Natural killer cell treated with Interleukin-12 subunit alpha and Interleukin-12 subunit beta and Interleukin-15 and Interleukin-18, amount 100 ng/mL, for 72 hours (primary cell): Measurements from ENCODE around the gene CFAP77. TPM values are rescaled to one million over a fixed set of nuclear protein-coding genes. Genes with fewer than 3 reads are reported as not detected.
"Not testable (repeated sequence)": the region's sequence is repeated elsewhere in the genome, so short reads cannot be mapped to it uniquely, and the experiment has no call there.

Source experiments
- ATAC-seq, 2 donors: fragments of 150-1000 bp; cut with Tn5 transposase in 1 of 2; sonication (Bioruptor Pico), chemical (Tn5 transposase) in 1 of 2; 2 replicates each; pipeline ENCODE4 v1.10.0; 2021
- DNase-seq: peaks from one replicate; pipeline ENCODE4 v3.0.0; 2022; ENCODE audit warnings: low spot score
- H3K27ac Mint-ChIP-seq, 2 donors: 1 replicate in 1 of 2; 2 replicates in 1 of 2; pipeline ENCODE4 v1.8.0; 2022; ENCODE audit warnings: mixed read lengths in 2 of 2, mild to moderate bottlenecking in 1 of 2, moderate library complexity in 1 of 2
- H3K27me3 Mint-ChIP-seq, 2 donors: 1 replicate in 1 of 2; 2 replicates in 1 of 2; pipeline ENCODE4 v1.8.0; 2022; ENCODE audit warnings: mixed read lengths in 2 of 2
- H3K36me3 Mint-ChIP-seq: one replicate; pipeline ENCODE4 v1.8.0; 2022; ENCODE audit warnings: mixed read lengths
- H3K4me1 Mint-ChIP-seq, 2 donors: 1 replicate in 1 of 2; 2 replicates in 1 of 2; pipeline ENCODE4 v1.8.0; 2022; ENCODE audit warnings: low read depth in 2 of 2, mixed read lengths in 2 of 2, mild to moderate bottlenecking in 1 of 2
- H3K4me3 Mint-ChIP-seq: one replicate; pipeline ENCODE4 v1.8.0; 2022; ENCODE audit warnings: mixed read lengths
- H3K9me3 Mint-ChIP-seq: 2 replicates; pipeline ENCODE4 v1.8.0; 2022; ENCODE audit warnings: mixed read lengths
- total RNA-seq, 2 donors: library from RNA; stranded (reverse); gene quantifications; one replicate each; pipeline ENCODE4 v1.2.3, GENCODE V29; 2022

The CFAP77 gene
- total RNA-seq, 2 donors from 2014 or later = not detected

DNA sequence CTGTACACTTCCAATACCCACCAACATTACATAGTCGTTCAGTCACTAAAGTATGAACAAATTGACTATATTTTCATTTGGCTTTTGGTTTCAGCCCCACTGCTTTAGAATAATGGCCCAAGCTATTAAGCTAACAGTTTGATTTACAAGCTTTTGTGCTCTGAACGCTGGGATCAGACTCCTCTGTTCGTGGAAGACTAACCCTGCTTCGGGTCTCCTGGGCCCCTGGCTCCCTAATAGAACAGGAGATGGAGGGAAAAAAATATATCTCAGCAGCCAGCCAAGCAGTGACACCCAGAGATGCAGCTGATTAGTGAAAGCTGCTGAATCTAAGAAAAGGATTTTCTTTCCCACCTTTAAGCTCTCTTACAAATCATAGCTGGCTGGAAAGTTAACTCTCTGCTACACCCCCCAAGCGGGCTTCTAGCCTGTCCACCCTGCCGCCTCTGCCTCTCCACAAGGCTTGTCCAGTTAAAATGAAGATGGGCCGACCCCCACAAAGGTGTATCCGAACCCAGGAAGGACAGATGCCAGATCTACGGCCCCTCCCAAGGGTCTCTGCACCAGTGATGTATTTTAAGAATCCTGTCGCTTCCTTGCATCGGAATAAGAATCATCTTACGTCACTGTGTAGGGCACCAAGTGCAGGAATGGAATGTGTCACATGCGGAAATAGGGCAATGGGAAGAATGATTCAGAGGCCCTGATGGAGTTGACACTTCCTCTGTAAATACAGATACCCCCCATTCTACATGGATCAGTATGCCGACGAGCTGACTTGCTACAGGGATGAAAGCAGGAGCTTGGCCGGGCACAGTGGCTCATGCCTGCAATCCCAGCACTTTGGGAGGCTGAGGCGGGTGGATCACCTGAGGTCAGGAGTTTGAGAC is 139.0 kb downstream of the CFAP77 start:
- Mint-ChIP-seq H3K36me3 (no peaks in the 10 kb centered on the region), H3K27me3 (peaks cover 9 to 26% of the 10 kb centered on the region in 2 donors), H3K9me3 (no peaks in the 10 kb centered on the region), H3K27ac (no peak overlapping the region), H3K4me3 (no peak overlapping the region), H3K4me1 (no peaks in the 10 kb centered on the region)
- ATAC-seq = no peak
- no peak for DNase-seq

DNA sequence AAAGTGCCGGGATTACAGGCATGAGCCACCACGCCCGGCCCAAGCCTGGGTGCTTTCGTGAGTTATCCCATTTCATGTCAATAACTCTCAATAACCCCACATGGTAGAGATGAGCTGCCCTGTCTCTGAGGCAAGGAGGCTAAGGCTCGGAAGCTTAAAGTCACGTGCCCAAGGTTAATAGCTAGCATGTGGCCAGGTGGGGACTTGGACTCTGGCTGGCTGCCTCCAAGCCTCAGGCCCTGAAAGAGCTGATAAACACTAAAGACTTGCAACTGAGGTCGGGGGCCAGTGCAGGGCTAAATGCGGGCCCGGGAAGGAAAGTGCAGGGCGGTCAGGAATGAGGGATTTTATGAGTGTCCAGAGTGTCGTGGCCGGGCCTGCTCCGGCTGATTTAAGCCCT is 141.5 kb downstream of the CFAP77 start:
- H3K4me1 Mint-ChIP-seq = no peaks in the 10 kb centered on the region
- no peak overlapping the region for H3K4me3 Mint-ChIP-seq
- H3K27me3 Mint-ChIP-seq = peaks cover 26% of the 10 kb centered on the region in 2 donors
- ATAC-seq (no peak), DNase-seq (no peak)
- H3K36me3 Mint-ChIP-seq = no peaks in the 10 kb centered on the region
- no peak overlapping the region for H3K27ac Mint-ChIP-seq
- no peaks in the 10 kb centered on the region for H3K9me3 Mint-ChIP-seq

DNA sequence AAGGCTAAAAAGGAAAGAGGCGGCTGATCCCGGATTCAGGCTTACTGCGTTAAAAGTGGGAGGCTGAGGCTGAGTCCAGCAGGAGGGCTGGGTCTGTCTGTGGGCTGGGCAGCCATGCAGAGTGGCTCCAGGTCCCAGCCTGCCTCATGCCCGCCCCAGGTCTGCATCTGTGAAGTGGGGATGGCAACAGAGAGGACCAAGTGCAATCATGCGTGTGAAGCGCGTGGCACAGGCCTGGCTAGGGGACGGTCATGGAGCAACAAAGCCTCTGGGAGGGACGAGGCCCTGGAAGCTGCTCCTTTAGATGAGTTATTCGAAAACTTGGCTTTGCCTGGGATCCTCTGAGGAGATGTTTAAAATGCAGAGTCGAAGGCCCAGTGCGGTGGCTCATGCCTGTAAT is 142.0 kb downstream of the CFAP77 start:
- Mint-ChIP-seq H3K27ac (no peak overlapping the region), H3K27me3 (peaks cover 26 to 27% of the 10 kb centered on the region in 2 donors), H3K4me1 (no peaks in the 10 kb centered on the region), H3K36me3 (no peaks in the 10 kb centered on the region), H3K4me3 (no peak overlapping the region), H3K9me3 (no peaks in the 10 kb centered on the region)
- DNase-seq (no peak), ATAC-seq (no peak)

DNA sequence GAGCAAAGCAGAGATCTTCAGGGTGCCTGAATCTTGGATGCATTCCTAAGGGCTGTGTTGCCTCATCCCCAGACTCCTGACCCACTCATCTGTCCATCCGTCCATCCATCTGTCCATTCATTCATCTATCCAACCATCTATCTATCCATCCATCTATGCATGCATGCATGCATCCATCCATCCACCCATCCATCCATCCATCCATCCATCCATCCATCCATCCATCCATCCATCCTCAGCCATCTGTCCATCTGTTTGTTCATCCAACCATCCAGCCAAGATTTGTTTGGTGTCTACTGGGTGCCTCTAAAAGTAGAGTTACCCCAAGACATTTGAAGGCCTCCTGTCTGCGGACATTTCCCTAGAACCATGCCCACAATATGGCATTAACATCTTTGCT is 144.7 kb downstream of the CFAP77 start:
- no peak overlapping the region for H3K4me3 Mint-ChIP-seq
- ATAC-seq (no peak), DNase-seq (no peak)
- no peak overlapping the region for H3K27ac Mint-ChIP-seq
- peaks cover 27 to 37% of the 10 kb centered on the region in 2 donors for H3K27me3 Mint-ChIP-seq
- no peaks in the 10 kb centered on the region for H3K4me1 Mint-ChIP-seq
- H3K36me3 Mint-ChIP-seq = no peaks in the 10 kb centered on the region
- no peaks in the 10 kb centered on the region for H3K9me3 Mint-ChIP-seq

DNA sequence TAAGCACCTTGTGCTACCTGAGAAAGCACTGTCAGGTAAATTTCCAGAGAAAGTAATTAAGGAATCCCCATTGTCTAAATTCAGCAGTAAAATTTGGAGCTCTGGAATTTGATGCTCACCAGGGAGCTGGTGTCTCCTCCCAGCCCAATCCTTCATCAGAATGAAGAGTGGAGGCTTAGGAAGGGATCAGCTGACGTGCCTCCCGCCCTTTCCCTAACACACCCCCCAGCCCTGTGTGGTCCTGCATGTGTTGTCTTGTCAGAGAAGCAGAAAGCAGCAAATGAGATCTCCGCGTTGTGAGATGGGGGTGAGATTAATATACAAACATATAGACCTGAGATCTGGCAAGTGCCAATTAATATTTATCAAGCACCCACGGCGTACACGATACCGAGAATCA is 145.5 kb downstream of the CFAP77 start:
- Mint-ChIP-seq H3K27me3 (peaks cover 31 to 40% of the 10 kb centered on the region in 2 donors), H3K36me3 (no peaks in the 10 kb centered on the region), H3K27ac (no peak overlapping the region), H3K9me3 (no peaks in the 10 kb centered on the region), H3K4me1 (no peaks in the 10 kb centered on the region), H3K4me3 (no peak overlapping the region)
- no peak for DNase-seq
- ATAC-seq = no peak

DNA sequence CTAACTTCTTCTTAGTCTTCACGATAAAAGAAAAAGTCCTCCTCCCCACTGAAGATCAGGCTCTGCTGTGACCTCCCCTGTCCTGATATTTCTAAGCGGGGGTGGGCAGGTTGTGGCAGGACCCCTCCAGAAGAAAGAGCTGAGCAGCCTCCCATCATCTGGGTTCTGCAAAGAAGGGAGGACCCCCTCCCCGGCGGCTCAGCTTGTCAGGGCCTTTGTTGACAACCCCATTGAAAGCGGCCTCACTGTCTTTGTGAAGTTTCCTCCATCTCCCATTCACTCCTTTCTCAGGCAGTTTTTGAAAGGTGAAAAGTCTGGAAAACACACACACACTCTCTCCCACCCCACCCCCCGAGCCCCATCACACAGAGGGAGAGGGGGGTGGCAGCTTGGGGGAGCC is 146.2 kb downstream of the CFAP77 start:
- Mint-ChIP-seq H3K4me3 (no peak overlapping the region), H3K27ac (no peak overlapping the region), H3K4me1 (no peaks in the 10 kb centered on the region), H3K36me3 (no peaks in the 10 kb centered on the region), H3K9me3 (no peaks in the 10 kb centered on the region), H3K27me3 (peaks cover 31 to 40% of the 10 kb centered on the region in 2 donors)
- ATAC-seq (no peak), DNase-seq (no peak)

DNA sequence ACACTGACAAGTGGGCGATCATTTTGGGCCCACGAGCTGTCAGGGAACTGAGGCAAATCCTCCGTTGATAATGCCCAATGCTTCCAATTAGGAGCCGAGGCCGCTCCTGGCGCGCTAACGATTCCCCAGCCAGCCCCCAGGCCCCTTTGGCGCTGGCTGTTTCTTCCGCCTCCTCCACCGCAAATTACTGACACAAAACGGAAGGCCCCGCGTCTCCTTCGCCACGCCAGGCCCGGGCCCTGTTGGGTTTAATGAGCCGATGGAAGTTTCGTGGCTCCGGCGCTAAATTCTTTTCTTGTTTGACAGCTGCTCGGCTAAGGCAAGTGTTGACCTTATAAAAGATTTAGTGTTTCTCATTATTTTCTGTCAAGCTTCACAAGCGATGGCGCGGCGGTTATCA is 146.7 kb downstream of the CFAP77 start:
- ATAC-seq (no peak), DNase-seq (no peak)
- H3K9me3 Mint-ChIP-seq = no peaks in the 10 kb centered on the region
- no peak overlapping the region for H3K4me3 Mint-ChIP-seq
- peaks cover 31 to 40% of the 10 kb centered on the region in 2 donors for H3K27me3 Mint-ChIP-seq
- H3K4me1 Mint-ChIP-seq = no peaks in the 10 kb centered on the region
- no peaks in the 10 kb centered on the region for H3K36me3 Mint-ChIP-seq
- no peak overlapping the region for H3K27ac Mint-ChIP-seq

DNA sequence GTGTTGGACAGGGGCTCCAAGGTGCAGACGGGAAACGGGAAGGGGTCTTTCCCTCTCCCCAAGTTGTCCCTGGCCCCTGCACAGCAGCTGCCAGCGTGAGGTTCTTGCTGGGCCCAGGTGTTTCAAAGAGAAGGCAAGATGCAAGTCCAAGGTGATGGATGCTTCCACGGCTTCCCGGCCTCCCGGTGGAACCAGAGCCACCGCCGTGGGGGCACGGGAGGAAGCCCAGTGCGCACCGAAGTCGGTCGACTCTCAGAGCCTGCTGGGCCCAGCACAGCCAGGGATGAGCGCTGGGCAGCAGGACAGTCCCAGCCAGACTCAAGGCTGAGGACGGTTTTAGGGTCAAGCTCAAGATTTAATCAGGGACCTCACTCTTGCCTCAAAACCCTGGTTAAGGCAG is 147.1 kb downstream of the CFAP77 start:
- Mint-ChIP-seq H3K27ac (no peak overlapping the region), H3K4me1 (no peaks in the 10 kb centered on the region), H3K4me3 (no peak overlapping the region), H3K36me3 (no peaks in the 10 kb centered on the region), H3K9me3 (no peaks in the 10 kb centered on the region), H3K27me3 (peaks cover 35 to 41% of the 10 kb centered on the region in 2 donors)
- ATAC-seq = no peak
- no peak for DNase-seq

DNA sequence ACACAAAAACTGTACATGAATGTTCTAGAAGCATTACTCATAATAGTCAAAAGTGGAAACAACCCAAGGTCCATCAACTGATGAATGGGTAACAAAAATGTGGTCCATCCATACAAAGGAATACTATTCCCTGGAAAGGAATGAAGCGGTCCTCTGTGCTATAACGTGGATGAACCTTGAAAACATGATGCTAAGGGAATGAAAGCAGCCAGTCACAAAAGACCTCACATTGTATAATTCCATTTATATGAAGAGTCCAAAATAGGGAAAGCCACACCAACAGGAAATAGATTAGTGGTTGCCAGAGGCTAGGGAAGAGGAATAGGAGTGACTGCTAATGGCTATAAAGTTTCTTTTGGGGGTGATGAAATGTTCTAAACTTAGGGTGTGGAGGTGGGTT is 149.7 kb downstream of the CFAP77 start:
- Mint-ChIP-seq H3K27me3 (peaks cover 34 to 41% of the 10 kb centered on the region in 2 donors), H3K4me1 (no peaks in the 10 kb centered on the region), H3K36me3 (no peaks in the 10 kb centered on the region), H3K4me3 (no peak overlapping the region), H3K9me3 (no peaks in the 10 kb centered on the region), H3K27ac (no peak overlapping the region)
- no peak for DNase-seq
- no peak for ATAC-seq

DNA sequence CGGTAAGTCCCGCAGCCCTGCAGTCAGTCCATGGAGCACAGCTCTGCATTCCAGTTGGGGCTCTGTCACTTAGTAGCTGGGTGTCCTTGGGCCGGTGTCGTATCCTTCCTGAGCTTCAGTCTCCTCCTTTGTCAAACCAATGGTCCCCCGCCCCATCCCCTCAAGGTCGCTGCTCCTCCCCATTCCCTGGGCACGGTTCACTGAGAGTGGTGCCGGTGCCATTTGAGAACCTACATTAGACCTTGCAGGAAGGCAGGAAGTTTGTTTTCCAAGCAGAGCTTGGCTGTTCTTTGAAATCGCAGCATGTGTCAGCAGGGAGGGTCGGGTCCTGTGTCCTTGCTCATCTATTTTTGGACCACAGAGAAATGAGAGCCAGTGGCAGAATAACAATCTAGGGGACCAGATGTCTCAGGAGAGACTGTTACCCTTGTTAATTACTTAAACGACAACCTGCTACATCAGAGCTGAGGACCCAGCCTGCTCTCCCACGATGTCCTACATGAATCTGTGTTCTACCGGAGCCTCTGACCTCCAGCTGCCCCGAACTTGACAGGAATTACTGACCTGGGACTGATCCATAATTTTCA is 150.7 kb downstream of the CFAP77 start:
- Mint-ChIP-seq H3K4me3 (no peak overlapping the region), H3K27ac (no peak overlapping the region), H3K27me3 (peaks cover 24 to 36% of the 10 kb centered on the region in 2 donors), H3K9me3 (no peaks in the 10 kb centered on the region), H3K36me3 (no peaks in the 10 kb centered on the region), H3K4me1 (no peaks in the 10 kb centered on the region)
- ATAC-seq (no peak), DNase-seq (no peak)

DNA sequence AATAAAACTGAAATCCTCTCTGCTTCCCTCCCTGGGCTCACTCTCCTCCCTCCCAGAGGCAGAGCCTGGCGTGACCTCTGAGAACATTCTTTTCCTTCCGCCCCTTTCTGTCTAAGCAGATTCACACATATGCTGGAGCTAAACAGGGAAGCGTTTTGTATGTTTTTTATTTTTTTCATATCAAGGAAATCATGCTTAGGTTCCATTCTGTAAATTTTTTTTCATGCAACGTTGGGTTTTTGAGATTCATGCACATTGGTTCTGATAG is 152.2 kb downstream of the CFAP77 start:
- ATAC-seq (no peak), DNase-seq (no peak)
- no peaks in the 10 kb centered on the region for H3K36me3 Mint-ChIP-seq
- H3K27ac Mint-ChIP-seq = no peak overlapping the region
- no peaks in the 10 kb centered on the region for H3K9me3 Mint-ChIP-seq
- peaks cover 20 to 28% of the 10 kb centered on the region in 2 donors for H3K27me3 Mint-ChIP-seq
- H3K4me1 Mint-ChIP-seq = no peaks in the 10 kb centered on the region
- no peak overlapping the region for H3K4me3 Mint-ChIP-seq

DNA sequence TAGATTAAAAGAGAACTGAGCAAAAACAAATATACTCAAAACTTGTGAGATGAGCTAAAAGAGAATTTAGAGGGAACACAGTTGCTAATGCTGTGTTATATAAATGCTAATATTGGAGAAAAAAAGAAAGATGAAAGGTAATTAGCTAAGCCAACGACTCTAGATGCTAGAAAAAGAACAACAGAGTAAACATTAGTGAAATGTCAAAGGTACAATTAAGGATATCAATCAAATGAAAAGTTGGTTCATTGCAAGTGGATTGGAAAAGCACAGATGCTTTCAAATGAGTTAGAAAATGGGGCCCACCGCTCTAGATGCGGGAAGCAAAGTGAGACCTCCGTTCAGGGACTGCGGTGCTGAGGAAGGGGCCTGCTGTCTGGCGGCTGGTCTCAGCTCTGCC is 154.5 kb downstream of the CFAP77 start:
- Mint-ChIP-seq H3K36me3 (no peaks in the 10 kb centered on the region), H3K4me3 (no peak overlapping the region), H3K9me3 (no peaks in the 10 kb centered on the region), H3K27ac (no peak overlapping the region), H3K4me1 (no peaks in the 10 kb centered on the region), H3K27me3 (peaks cover 12 to 18% of the 10 kb centered on the region in 2 donors)
- ATAC-seq (no peak), DNase-seq (no peak)

DNA sequence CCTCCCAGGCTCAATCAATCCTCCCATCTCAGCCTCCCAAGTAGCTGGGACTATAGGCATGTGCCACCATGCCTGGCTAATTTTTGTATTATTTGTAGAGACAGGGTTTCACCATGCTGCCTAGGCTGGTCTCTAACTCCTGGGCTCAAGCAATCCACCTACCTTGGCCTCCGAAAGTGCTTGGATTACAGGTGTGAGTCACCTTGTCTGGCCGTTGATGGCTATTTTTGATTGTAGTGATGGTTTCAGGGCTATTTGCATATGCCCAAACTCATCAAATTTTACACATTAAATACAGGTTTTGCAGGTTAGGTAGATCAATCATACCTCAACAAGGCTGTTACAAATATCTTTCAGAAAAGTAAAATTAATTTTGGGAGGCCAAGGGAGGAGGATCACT is 158.8 kb downstream of the CFAP77 start:
- not testable (repeated sequence) for H3K9me3 Mint-ChIP-seq, H3K27ac Mint-ChIP-seq, H3K4me1 Mint-ChIP-seq, ATAC-seq, H3K36me3 Mint-ChIP-seq, DNase-seq, H3K4me3 Mint-ChIP-seq
- peaks cover 15 to 17% of the 10 kb centered on the region in 2 donors for H3K27me3 Mint-ChIP-seq

DNA sequence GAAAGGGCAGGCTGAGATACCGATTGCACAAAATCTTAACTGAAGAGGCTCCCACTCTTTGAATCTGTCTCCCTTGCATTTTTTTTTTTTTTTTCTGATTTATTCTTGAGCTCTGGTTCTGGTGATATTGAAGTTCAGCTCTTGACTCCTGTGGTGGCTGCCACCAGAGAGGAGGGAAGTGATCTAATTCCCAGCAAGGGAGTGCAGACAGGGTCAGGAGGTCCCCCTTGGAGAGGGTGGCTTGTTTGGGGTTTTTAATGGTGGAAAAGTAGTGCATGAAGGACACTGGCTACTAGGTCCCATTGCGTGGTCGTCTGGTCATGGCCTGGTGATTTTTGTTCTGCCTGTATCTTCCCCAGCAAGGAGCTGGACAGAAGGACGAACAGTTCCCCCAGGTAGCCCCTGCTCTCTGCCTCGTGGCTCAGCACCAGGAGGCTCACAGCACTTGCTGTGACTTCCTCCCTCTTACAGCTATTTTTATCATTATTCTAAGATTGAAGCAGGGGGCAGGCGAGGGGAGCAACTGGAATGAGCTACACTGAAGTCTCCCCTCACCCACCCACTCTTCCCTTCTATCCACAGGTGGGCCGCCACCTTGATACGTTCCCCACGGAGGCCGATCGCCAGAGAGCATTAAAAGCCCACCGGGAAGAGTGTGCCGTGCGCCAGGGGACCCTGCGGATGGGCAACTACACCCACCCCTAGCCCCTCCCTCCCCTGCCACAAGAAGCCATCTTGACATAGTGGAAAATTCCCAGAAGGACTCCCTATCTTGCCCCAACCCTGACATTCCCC is 162.0 kb downstream of the CFAP77 start:
- no peak overlapping the region for H3K27ac Mint-ChIP-seq
- no peak for ATAC-seq
- no peak for DNase-seq
- H3K27me3 Mint-ChIP-seq = peaks cover 36 to 42% of the 10 kb centered on the region in 2 donors
- no peaks in the 10 kb centered on the region for H3K4me1 Mint-ChIP-seq
- H3K36me3 Mint-ChIP-seq = no peaks in the 10 kb centered on the region
- no peaks in the 10 kb centered on the region for H3K9me3 Mint-ChIP-seq
- no peak overlapping the region for H3K4me3 Mint-ChIP-seq
